ENCODE results near the gene TFAM.
A peak's percentile ranks its signal among the peaks of the same experiment; 100 is the strongest.
"Not testable (repeated sequence)": the region's sequence is repeated elsewhere in the genome, so short reads cannot be mapped to it uniquely, and the experiment has no call there.

Gene TFAM

DNA sequence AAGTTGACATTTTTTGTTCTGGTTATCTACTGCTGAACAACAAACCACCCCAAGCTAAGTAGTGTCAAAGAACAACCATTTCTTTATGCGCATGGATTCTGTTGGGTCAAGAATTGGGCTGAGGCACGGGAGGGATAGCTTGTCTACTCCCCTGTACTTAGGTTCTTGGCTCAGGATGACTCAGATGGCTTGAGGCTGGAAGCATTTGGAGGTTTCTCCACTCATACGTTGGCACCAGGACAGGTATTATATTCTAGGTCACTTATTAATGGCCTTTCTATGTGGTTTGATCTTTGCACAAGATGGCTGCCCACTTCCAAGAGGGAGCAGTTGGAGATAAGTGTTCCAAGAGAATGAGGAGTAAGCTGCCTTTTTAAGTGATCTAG is 11.8 kb upstream of the TFAM start:
- DNase-seq: no peak

DNA sequence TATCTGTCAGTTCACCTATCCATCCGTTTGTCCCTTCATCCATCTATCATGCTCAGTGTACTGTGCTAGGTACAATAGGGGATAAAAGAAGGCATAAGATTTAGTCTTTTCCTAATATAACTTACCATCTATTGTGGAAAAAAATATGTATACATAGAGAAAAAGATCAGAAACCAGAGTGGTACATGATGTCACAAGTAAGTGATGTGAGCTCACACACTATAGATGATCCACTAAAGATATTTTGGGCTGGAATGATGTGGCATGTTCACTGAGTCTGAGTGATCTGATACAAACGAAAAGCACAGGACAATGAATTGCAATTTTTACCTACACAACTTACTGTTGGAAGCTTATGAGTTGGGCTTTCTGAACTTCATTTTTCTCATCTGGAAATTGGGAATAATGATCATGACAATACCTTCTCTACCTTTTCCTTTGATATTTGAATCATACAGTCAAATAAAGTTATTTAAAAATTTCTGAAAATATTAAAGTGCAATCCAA is 2.7 kb upstream of the TFAM start:
- no peak for DNase-seq

DNA sequence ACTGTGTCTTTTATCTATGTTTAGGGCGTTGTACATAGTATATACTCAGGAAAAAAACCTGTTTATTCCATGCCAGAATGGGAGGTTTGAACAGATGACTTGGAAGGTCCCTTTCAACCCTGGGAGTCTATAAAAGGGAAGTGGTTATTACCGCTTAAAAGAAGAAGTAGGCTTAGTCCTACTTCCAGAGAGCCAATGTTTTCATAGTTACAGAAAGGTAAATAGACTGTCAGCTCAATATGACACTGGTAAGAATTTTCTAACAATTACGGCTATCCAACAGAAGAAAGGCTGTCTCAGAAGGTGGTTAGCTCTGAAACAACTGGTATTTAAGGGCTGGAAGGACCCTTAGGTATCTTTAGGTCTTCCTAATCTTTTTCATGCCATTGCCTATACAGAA is 1.1 kb upstream of the TFAM start:
- peak; percentile 6 for DNase-seq

DNA sequence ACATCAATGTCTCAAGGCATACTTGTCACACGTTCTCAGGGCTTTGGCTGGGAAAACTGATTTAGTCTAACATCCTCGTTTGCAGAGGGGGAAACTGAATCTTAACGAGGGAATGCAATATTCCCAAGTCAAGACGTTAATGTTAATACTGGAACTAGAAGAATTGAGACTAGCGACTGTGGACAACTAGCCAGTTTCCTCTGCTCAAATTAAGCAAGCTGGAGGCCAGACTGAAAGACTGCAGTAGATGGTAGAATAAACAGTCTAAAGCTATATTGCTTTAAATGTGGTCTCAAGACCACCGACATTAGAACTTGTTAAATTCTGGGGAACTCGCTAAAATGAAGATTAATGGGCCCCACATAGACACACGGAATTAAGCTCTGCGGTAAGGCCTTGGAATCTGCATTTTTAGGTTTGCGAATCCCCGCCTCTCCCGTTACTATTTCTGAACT is 639 bp upstream of the TFAM start:
- no peak for DNase-seq

DNA sequence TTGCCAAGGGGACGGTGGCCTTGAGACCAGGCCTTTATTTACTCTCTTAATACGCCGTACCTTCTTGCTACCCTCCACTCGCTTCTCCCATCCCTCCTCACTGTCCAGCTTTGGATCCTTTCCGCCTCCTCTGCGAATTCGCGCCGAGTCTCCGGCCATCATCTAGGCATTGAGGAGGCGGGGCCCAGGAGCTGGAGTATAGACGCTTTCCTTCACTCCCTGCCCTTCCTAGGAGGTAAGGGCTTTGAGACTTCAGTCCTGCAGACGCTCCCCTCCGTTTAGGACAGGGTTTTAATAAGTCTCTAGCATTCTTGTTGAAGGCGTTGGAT is 538 bp downstream of the TFAM start:
- peak; percentile 23 for DNase-seq

DNA sequence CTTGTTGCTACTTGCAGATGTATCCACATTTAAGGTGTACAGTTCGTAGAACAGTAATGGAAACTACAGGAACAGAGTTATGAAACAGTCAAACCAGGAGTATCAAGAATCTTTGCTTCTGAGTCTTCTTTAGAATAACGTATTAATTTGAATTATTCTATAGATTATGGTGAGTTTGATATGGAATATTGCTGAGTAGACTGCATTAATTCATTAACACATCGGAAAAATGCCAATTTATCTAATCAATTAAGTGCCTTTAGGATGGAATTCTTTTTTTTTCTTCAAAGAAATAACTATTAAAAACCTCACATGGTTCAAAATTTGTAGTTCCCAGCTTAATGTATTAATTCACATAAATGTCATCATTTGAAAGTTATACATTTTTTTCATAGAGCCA is 3.8 kb downstream of the TFAM start:
- no peak for DNase-seq

DNA sequence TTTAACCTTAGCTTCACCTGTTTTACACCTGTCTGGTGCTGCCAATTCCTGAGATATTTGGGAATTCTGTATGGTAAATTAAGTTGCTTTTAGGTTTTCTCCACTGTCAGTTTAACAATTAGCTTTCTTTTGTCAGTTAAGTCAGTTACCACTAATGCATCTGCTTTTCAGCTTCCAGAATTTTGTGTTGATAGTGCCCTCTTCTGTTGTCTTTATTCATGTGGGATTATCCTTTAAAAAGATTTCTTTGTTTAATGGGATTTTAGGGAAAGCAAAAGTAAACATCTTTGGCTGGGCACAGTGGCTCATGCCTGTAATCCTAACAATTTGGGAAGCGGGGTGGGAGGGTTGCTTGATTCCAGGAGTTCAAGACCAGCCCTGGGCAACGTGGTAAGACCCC is 8.1 kb downstream of the TFAM start:
- DNase-seq: no peak

DNA sequence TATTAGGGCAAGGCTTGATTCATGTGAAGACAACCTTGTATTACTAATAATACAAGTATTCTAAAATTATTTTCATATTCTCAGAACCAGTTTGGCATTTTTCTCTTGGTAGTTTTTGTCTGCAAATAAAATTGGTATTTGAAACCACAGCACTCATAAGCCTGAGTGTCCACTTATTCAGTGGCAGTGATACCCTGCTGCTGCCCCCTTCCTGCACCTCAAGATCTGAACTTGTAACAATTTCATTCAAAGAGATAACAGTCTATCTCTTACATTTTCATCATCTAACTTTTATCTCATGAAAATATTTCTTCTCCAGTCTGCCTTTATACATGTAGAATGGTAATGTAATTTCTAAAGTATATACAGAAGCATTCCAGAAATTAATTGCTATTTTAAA is 9.3 kb downstream of the TFAM start:
- DNase-seq: no peak

DNA sequence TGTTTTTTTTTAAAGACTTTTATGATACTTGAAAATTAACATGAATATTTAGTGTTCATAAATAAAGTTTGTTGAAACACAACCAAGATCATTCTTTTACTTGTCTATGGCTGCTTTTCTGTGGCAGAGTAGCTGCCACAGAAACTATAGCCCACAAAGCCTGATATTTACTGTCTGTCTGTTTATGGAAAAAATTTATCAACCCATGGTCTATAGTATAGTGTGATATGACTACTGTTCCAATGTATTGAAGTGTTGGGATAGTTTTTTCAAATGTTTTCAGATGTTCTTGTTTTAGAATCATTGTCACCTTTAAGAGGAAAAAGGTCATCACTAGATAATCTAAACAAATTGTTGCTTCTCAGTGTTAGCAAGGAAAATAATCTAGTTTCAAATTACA is 10.8 kb downstream of the TFAM start:
- DNase-seq: no peak

DNA sequence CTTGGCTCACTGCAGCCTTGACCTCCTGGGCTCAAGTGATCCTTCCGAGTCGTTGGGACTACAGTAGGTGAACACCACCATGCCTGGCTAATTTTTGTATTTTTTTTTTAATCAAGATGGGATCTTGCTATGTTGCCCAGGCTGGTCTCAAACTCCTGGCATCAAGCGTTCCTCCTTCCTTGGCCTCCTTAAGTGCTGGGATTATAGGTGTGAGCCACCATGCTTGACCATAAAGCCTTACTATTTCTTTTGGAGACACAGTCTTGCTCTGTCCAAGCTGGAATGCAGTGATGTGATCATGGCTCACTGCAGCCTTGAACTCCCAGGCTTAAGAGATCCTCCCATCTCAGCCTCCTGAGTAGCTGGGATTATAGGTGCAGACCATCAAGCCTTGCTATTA is 12.6 kb downstream of the TFAM start:
- DNase-seq: no peak

DNA sequence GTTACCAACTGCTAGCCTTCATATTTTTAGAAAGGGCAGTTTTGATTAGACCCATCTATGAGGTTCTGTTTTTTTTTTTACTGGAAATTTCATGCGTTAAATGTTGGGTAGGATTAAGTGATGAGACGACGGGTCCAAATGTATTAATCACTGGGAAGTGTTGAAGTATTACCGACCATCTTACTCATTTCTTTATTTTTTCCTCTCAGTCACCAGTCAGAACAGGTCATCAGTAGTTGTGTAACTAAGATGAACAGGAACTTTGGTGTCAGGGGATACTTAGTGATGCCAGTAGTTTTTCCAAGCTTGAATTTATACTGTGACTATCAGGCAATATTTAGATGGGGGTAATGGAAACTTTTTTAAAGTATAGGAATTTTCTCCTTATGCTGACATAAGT is 14.2 kb downstream of the TFAM start:
- no peak for DNase-seq

DNA sequence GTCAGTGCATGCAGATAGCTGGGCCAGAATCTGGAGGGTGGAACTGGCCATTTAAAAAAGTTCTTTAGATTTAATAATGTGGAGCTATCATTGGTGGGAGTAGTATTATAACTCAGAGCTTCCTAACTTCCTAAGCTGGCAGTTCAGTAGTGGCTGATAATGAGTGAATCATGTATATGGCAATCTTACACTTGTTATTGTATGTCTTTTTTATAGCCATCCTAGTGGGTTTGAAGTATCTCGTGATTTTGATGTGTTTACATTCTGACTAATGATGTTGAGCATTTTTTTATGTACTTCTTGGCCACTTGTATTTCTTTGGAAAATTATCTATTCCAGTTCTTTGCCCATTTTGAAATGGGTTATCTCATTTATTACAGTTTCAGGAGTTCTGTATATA is 15.4 kb downstream of the TFAM start:
- no peak for DNase-seq

DNA sequence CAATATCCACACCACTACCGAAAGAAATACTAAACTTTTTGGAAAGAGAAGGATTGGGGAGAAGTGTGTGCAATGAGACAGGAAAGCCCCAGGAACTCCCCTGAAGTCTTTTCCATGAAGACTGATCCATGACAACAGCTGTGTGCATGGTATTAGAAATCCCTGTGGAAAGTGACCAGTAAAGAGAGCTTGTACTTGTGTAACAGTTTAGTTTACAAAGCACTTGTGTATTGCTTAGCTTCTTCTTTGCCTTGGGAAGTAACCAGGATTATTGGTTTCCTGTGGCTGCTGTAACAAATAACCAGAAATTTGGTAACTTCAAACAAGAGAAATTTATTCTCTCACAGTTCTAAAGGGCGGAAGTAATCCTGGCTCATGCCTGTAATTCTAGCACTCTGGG is 18.8 kb downstream of the TFAM start:
- no peak for DNase-seq

DNA sequence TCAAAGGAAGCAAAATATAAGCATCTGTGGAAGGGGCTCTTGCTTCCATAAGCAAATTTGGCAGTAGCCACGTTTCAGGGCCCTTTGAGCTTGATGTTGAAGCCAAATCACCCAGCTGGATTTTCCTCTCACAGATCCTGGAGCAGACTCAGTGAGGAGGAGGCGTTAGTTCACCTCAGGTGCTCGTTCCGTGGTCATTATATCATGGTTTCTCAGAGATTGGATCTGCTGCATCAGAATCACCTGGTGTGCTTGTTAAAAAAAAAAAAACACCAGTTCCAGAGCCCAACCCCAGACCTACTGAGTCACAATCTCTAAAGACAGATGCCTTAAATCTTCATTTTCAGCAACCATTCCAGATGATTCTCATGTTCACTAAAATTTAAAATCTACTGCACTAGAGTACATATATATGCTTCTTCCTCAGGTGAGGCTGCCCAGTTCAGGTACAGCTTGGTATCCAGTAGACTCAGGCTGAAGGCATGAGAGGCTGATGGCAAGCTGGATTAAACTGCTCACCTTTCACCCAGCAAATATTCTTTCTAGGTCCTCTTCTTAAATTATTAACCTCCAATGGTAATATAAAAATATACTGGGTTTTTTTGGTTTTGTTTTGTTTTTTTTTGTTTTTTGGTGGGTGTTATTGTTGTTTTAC is 24.9 kb downstream of the TFAM start:
- no peak for DNase-seq

DNA sequence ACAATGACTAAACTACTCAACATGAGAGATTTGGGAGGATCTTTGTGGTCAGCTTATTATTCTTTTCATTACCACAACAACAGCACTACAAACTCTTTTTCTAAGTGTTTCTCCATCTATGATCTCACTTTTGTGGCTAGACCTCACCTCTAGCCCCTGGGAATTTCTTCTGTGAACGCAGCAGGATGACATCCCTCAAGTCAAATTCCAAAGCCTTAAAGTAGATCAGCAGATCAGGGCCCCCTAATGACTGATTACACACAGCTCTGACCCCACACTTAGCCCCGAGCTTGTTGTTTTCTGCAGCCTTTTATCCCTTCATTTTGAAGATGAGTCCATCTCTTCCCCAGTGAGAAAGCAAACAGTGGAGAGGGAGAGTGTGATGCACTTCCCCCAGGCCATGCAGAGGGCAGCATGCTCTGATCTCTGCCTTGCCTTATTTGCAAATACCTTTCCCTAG is 27.3 kb downstream of the TFAM start:
- DNase-seq: no peak

DNA sequence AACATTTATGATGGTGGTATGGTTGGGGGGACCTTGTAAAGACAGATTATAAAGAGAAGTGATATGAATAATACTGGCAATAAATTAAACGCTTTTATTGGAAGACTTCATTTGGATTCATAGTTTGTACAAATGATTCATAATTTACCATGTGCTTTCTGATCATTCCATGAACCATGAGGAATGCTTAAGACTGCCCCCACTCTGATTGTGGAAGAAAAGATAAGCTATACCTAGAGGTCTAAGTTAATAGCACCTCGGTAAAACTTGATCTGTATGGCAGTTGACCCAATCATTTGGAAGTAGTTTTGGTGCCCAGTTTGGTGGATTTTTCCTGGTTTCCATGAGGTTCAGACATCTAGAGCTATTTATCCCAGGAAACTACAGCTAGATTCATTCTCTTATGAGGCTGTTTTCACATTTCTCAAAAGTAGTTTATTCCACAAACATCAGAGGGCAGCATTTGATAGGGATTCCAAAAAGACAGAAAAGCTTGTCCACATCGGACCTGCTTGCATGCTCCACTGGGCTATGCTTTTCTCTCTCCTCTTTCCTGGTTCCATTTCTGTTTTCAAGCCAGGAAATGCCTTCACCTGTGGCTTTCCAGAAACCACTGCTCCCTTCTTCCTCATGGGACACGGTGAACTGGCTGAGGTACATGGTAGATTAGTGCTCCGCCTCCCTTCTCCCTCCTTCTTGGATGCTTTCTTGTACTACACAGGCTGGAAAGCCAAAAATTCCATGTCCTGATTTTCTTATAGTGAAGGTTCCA is 29.2 kb downstream of the TFAM start:
- DNase-seq: no peak

DNA sequence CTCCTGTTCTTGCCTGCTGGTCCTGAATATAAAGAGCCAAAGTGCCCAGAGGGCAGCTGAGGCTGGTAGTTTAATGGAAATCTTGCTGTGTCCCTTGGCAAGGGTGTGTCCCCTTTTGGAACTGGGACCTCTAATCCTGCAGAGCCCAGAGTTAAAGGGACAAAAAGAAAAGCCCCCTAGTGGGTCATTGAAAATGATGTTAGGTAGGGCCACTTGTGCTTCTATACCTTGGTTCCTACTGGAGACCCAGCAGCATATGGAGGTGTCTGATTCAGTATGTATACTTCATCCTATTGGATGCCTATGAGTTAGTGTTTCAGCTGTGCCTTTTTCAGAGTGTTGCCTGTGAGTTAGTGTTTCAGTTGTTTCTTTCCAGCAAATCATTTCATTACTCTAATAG is 30.5 kb downstream of the TFAM start:
- DNase-seq: no peak

DNA sequence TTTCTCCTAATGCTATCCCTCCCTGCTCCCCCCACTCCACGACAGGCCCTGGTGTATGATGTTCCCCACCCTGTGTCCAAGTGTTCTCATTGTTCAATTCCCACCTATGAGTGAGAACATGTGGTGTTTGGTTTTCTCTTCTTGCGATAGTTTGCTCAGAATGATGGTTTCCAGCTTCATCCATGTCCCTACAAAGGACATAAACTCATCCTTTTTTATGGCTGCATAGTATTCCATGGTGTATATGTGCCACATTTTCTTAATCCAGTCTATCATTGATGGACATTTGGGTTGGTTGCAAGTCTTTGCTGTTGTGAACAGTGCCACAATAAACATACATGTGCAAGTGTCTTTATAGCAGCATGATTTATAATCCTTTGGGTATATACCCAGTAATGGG is 32.7 kb downstream of the TFAM start:
- not testable (repeated sequence) for DNase-seq

DNA sequence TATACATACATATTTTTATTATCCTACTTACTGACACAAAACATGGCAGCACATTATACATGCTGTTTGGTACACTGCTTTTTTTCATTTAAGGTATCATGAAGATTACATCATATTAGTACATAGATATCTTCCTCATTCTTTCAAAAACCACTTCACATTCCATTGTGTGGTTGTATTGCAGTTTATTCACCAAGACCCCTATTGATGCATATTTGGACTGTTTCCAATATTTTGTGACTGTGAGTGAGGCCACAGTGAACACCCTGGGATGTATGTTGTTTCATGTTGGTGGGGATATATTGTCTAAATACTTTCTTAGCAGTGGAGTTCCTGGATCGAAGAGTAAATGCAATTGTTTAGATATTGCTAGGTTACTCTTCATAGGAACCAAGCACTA is 39.0 kb downstream of the TFAM start:
- no peak for DNase-seq

DNA sequence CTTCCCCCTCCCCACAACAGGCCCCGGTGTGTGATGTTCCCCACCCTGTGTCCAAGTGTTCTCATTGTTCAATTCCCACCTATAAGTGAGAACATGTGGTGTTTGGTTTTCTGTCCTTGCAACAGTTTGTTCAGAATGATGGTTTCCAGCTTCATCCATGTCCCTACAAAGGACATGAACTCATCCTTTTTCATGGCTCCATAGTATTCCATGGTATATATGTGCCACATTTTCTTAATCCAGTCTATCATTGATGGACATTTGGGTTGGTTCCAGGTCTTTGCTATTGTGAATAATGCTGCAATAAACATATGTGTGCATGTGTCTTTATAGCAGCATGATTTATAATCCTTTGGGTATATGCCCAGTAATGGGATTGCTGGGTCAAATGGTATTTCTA is 43.2 kb downstream of the TFAM start:
- DNase-seq: not testable (repeated sequence)

DNA sequence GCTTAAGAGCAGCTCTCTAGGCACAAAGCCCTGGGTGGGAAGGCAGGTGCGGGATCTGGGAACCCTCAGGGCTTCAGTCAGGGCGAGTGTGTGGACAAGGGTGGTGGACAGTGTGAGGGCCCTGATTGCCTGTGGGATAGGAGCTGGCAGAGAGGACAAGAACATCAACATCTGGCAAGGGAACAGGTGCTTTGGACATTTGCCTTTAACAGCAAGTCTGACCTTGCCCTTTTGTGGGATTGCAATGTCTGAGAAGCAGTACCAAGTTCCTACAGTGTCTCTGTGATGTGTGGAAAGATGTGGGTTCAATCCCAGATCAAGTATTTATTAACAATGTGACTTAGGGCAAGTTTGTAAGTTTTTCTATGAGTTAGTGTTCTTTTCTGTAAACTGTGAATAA is 46.7 kb downstream of the TFAM start:
- DNase-seq: no peak

DNA sequence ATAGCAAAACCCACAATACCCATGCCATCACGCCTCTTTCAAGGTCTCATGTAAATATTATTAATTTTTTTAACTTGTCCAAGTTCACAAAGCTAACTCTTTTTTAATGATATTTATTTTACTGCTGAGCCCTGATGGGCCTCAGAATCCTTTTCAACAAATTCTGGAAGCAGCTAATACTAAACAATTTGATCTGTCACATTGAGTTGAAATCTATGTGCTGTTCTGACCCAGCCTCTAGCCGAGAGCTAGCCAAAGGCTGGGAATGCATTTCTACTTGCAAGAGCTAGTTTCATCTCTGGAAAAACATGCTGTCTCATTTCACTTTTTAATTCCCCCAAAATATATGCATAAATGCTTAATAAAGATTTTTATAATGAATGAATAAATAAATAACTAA is 47.9 kb downstream of the TFAM start:
- DNase-seq: no peak

DNA sequence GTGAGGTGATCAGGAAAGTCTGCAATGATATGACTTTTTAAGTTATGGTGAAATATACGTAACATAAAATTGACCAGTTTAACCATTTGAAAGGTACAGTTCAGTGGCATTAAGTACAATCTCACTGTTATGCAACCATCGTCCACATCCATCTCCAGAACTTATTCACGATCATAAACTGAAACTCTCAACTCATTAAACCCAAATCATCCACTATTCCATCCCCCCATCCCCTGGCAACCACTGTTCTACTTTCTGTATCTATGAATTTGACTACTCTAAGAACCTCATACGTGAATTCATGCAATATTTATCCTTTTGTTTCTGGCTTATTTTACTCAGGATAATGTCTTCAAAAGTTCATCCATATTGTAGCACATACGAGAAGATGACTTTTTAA is 48.4 kb downstream of the TFAM start:
- DNase-seq: no peak

DNA sequence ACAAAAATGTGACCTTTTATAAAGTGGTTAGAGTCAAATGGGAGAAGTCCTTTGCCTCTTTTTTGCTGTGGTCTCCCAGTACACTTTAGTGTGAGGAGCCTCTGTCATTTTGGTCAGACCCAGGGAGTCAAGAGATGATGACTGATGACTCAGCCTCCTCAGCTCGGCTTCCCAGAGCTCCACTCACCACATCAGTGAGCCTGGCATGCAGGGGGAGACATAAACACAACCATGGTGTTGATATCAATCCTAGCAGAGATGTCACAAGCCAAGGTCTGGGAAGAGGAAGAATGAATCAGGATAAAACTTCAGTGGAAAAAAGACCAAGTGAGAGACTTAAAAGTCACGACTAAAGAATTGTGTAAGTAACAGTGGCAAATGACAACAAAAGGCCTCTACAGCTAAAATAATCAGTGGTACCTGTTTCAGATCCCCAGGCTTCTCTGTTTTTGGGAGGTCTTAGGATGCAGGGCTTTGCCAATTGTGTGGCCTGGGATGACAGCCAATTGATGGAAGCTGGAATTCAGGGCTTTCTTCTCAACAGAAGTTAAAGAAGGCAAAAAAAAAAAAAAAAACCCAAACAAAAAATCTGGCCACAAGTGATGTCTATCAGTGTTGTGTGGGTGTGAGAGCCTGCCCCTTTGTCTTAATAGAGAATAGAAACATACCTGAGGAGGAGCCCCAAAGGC is 50.2 kb downstream of the TFAM start:
- DNase-seq: peak; percentile 37
